Fibroblast of the conjunctiva (primary cell): ENCODE results near the gene PHF12.
"Not testable (repeated sequence)": the region's sequence is repeated elsewhere in the genome, so short reads cannot be mapped to it uniquely, and the experiment has no call there.

Source experiments
- DNase-seq: peaks from one replicate; pipeline ENCODE4 v3.0.0-alpha.2; 2010; ENCODE audit warnings: low read depth

PHF12 gene

GRCh38 chr17:28901866-28902818 lies 49.2 kb downstream of the PHF12 start:
- DNase-seq, result no peak

DNA sequence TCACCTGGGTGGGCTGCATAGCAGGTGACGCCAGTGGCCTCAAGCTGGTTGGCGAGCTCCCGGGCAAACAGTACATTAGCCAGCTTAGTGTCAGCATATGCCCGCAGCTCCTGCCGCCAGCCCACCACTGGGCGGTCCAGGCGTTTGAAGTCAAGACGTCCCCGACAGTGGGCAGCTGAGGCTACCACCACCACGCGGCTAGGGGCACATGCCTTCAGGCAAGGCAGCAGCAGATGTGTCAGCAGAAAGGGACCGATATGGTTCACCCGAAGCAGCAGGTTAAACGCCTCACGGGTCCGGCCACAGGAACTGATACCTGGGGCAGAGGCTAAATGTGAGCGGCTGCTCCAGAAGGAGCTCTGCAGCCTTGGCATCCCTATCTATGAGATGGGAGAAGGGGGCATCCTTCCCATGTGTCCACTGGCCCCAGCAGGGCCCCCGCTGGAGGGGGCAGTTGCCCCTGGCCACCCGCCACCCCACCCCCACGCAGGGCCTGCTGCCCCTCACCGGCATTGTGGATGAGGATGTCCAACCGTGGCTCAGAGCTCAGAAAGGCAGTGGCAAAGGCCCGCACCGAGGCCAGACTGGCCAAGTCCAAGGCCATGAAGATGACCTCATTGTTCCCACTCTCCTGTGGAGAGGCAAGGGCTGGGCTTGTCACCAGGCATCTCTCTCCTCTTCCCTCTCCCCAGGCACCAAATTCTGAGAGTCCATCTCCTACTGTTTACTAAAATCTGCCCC lies 50.2 kb downstream of the PHF12 start:
- DNase-seq, result no peak

DNA sequence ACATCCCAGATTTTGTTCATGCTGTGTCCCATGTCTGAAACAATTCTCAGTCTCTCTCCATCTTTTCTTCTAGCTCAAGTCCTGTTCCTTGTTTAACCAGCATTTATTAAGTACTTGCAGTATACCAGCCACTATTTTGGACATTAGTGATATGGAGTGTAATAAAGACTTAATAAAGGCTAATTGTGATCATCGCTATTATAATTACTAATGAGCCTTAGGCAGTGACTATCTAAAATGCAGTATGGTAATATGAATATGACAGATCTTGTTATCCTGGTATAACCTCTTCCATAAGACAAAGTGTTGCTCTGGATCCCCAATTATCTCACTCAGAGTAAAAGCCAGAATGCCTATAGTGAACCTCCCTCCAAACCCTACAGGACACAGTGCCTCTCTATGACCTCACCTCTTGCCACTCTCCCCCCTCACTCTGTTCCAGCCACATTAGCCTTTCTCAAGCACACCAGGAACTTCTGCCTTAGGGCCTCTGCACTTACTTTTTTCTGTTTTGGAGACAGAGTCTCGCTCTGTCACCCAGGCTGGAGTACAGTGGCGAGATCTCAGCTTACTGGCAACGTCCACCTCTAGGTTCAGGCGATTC lies 52.0 kb downstream of the PHF12 start:
- no peak for DNase-seq

DNA sequence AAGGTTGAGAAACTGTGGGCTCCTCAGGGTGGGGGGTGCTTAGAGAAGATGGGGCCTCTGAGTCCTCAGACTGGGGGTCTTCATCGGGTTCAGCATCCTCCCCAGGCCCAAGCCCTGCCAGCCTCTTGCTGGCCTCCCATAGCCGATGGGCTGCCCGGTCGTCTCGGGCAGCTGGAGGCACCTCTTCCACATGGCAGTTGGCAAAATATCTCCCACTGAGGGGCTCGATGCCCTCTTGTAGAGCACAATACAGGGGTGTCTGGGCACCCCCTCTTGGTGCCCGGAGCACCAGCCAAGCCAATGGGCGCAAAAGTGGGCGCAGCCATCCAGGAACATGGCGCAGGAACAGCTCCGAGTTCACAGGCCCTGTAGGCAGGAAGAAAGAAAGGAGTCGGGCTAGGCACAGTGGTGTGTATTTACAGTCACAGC lies 52.8 kb downstream of the PHF12 start:
- no peak for DNase-seq

DNA sequence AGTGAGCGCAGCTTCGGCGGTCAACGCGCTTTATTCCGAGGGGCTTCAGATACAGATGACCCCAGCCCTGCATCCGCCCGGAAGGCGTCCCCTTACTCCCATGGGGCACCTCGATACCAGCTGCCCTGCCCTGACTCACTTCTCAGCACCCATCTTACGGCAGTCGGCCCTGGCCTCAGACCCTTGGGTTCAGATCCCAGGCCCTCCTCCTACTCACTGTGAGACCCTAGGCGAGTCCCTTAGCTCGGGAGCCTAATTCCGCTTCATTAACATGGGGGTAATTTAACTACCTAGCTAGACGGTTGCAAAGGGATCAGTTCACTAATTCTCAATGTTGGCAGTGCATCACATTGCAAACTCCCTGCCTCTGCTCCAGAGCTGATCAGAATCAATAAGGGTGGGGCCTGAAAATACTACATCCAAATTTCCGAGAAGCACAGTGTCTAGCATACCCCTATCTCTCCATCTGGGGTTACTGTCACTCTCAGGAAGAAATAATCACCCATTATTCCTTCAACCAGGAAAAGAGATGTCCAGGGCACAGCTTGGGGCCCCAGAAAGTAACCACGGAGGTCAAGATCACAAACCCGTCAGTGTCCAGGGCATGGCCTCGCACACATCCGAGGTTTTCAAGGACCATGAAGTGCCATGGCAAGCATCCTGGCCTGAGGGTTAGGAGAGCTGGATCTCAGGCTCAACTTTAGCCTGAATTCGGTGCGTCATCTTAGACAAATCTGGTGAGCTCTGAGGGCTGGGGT lies 53.4 kb downstream of the PHF12 start:
- no peak for DNase-seq

DNA sequence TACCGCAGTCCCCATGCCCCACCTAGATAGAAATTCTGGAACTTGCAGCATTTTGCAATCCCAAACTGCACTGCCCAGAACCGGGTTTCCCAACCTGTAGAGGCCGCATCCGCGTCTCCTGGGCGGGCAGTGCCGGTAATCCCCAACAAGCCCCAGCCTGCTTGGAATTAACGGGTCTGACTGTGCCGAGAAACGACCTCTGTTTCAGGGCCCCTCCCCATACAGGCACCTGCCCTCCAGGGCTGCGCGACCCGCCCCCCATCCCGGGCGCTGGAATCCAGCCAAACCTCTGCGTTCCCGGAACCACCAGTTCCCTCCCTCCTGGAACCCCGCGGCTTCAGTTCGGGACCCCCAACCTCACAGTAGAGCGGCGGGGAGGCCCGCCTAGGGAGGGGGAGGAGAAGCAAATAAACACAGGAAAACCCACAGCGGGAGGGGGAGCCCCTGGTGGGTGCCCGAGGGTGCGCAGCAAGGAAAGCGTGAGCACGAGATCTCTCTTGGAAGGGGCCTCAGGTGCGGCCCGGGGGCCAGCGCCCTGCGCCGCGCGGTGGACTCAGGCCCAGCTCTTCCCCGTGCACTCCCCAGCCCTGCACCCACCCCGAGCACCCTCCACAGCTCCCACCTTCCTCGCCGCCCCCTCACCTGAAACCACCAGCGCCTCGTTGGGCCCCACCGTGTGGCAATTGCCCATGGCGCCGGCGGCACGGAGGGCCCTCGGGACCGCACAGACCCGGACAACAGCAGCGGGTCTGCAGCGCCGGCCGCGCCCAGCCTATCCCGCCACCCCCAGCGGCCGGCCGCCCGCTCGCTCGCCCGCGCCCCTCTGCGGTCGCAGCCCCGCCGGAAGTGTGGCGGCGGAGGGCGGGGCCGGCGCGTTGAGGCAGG lies 54.2 kb downstream of the PHF12 start, which contains the start of gene FLOT2:
FLOT2 (minus strand) TSS at position 850 of the 885 bp plus-strand sequence; CDS start at position 691, 159 bp downstream.
- no peak for DNase-seq

- DNase-seq, result no peak
Observed at GRCh38 chr17:28896491-28896883, 54.8 kb downstream of the PHF12 start.

GRCh38 chr17:28895794-28896447 lies 55.4 kb downstream of the PHF12 start:
- DNase-seq, result no peak

DNA sequence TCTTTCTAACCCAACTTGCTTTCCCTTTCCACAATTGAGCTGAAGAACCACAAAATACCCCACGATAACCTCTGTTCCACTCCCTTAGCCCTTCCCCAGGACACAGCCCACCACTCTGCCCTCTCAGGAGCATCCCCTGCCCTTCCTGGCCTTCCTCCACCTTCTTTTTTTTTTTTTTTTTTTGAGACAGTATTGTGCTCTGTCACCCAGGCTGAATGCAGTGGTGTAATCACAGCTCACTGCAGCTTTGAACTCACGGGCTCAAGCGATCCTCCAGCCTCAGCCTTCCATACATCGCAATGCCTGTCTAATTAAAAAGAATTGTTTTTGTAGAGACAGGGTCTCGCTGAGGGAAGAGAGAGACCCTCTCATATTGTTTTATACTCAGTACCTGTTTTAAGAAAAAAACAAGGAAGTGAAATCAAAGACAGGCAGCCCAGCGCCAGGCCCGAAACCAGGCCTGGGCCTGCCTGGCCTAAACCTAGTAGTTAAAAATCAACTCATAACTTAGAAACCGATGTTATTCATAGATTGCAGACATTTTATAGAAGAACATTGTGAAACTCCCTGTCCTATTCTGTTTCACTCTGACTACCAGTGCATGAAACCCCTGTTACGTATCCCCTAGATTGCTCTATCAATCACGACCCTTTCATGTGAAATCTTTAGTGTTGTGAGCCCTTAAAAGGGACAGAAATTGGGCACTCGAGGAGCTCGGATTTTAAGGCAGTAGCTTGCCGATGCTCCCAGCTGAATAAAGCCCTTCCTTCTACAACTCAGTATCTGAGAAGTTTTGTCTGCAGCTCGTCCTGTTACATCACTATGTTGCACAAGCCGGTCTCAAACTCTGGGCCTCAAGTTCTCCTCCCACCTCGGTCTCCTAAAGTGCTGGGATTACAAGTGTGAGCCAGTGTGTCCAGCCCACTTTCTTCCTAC lies 57.8 kb downstream of the PHF12 start:
- DNase-seq, result not testable (repeated sequence)

- no peak for DNase-seq
Observed at GRCh38 chr17:28892024-28892423, 59.3 kb downstream of the PHF12 start.

GRCh38 chr17:28891201-28891600 lies 60.1 kb downstream of the PHF12 start:
- no peak for DNase-seq

GRCh38 chr17:28889996-28890395 lies 61.3 kb downstream of the PHF12 start:
- DNase-seq, result no peak

DNA sequence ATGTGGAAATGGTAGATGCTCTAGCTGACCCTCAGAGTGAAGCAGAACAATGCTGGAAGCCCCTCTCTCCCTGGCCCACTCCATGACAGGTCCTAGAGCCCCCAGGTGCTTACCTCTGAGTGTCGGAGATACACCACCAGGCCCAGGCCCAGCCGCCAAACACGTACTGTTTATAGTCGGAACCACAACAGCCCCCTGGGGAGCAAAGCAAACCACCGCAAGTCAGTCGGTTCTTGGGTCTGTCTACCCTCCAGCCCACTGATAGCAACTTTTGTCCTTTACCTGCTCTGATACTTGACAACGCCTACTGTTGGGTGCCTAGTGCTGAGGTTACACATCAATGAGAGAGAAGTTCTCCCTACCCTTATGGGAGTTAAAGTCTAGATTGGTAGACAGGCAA lies 62.5 kb downstream of the PHF12 start:
- no peak for DNase-seq

GRCh38 chr17:28887871-28888471 lies 63.3 kb downstream of the PHF12 start:
- DNase-seq, result no peak

DNA sequence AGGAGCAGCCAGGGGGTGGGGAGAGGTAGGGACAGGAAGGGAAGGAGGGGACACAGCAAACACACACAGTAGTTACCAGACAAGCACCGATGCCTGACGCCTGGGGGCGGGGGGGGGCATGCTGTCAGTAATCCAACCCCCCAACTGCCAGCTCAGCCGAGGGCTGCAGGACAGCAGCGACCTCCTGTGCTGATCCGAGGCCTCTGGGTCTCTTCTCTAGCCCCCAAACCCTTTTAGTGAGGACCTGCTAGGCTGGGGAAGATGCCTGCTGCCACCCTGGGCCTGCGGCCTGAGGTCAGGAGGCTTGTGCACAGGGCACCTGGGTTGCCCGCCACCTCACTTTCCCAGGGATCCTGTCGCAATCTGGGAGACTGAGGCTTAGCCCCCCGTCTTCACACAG lies 65.4 kb downstream of the PHF12 start:
- no peak for DNase-seq

DNA sequence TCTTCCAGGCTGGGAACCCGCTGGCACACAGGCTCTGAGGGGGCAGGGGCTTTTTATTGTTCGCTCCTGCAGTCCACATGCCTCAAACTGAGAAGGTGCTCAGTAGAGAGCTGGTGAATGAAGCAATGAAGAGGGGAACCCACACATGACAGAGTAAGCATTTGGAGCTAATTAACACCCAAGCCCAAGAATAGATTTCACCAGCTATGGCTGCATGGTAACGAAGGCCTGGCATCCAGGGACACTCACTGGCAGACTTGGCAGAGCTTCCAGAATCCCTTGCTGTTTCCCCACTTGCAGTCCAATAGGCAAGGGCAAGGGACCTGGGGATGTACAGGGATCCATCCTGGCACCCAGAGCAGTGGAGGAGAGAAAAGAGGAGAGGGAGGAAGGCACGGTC lies 66.0 kb downstream of the PHF12 start:
- DNase-seq, result no peak

GRCh38 chr17:28883967-28884702 lies 67.2 kb downstream of the PHF12 start:
- DNase-seq, result no peak
